ENCODE data around the gene OR7A10.

The OR7A10 gene

GRCh38 chr19:14848822-14849221, at the start of gene OR7A10:
Gene OR7A10, minus strand, starts transcription at chr19:14848922. Its CDS starts 7,045 bp downstream, at chr19:14841877.
- no peaks in the 10 kb centered on the region for H3K27me3 ChIP-seq (ENCODE audit: low read depth, low read length)
- H3K4me3 ChIP-seq (ENCODE audit: low read depth in 1 of 2, low read length in 2 of 2): no peak within 1 kb of the TSS
- H3K27ac ChIP-seq (ENCODE audit: low read length): no peak within 1 kb of the TSS

GRCh38 chr19:14890643-14891379, 42.1 kb upstream of the OR7A10 start:
- no peaks in the 10 kb centered on the region for H3K9me3 ChIP-seq (ENCODE audit: control insufficient read depth in 1 of 2, low read length in 2 of 2)
- H3K27ac ChIP-seq (ENCODE audit: low read length): no peak overlapping the region

More at GRCh38 chr19:14848822-14849221, at the start of gene OR7A10:
- H3K36me3 ChIP-seq (ENCODE audit: control insufficient read depth in 1 of 2, insufficient read depth in 2 of 2, low read length in 2 of 2): no peaks in the 10 kb centered on the region
- no peaks in the 10 kb centered on the region for H3K9me3 ChIP-seq (ENCODE audit: control insufficient read depth in 1 of 2, low read length in 2 of 2)
- H3K4me1 ChIP-seq (ENCODE audit: control insufficient read depth in 1 of 2, insufficient read depth in 2 of 2, low read length in 2 of 2): no peaks in the 10 kb centered on the region

GRCh38 chr19:14889994-14890642, 41.4 kb upstream of the OR7A10 start:
- no peaks in the 10 kb centered on the region for H3K9me3 ChIP-seq (ENCODE audit: control insufficient read depth in 1 of 2, low read length in 2 of 2)
- no peak overlapping the region for H3K27ac ChIP-seq (ENCODE audit: low read length)
- no peak overlapping the region for H3K4me3 ChIP-seq (ENCODE audit: low read depth in 1 of 2, low read length in 2 of 2)
- no peaks in the 10 kb centered on the region for H3K36me3 ChIP-seq (ENCODE audit: control insufficient read depth in 1 of 2, insufficient read depth in 2 of 2, low read length in 2 of 2)
- no peaks in the 10 kb centered on the region for H3K27me3 ChIP-seq (ENCODE audit: low read depth, low read length)
- no peaks in the 10 kb centered on the region for H3K4me1 ChIP-seq (ENCODE audit: control insufficient read depth in 1 of 2, insufficient read depth in 2 of 2, low read length in 2 of 2)

More at GRCh38 chr19:14890643-14891379, 42.1 kb upstream of the OR7A10 start:
- Histone ChIP-seq H3K4me1 (ENCODE audit: control insufficient read depth in 1 of 2, insufficient read depth in 2 of 2, low read length in 2 of 2) (no peaks in the 10 kb centered on the region), H3K27me3 (ENCODE audit: low read depth, low read length) (no peaks in the 10 kb centered on the region), H3K4me3 (ENCODE audit: low read depth in 1 of 2, low read length in 2 of 2) (no peak overlapping the region), H3K36me3 (ENCODE audit: control insufficient read depth in 1 of 2, insufficient read depth in 2 of 2, low read length in 2 of 2) (no peaks in the 10 kb centered on the region)

GRCh38 chr19:14886032-14886431, 37.3 kb upstream of the OR7A10 start, which contains the start of gene OR7A17:
Gene OR7A17, minus strand, starts transcription at chr19:14886132. Its CDS starts 4,777 bp downstream, at chr19:14881355.
- Histone ChIP-seq H3K4me1 (ENCODE audit: control insufficient read depth in 1 of 2, insufficient read depth in 2 of 2, low read length in 2 of 2) (no peaks in the 10 kb centered on the region), H3K4me3 (ENCODE audit: low read depth in 1 of 2, low read length in 2 of 2) (no peak within 1 kb of the TSS), H3K27ac (ENCODE audit: low read length) (no peak within 1 kb of the TSS), H3K9me3 (ENCODE audit: control insufficient read depth in 1 of 2, low read length in 2 of 2) (no peaks in the 10 kb centered on the region), H3K27me3 (ENCODE audit: low read depth, low read length) (no peaks in the 10 kb centered on the region), H3K36me3 (ENCODE audit: control insufficient read depth in 1 of 2, insufficient read depth in 2 of 2, low read length in 2 of 2) (no peaks in the 10 kb centered on the region)

GRCh38 chr19:14871619-14872230, 23.0 kb upstream of the OR7A10 start:
- no peaks in the 10 kb centered on the region for H3K36me3 ChIP-seq (ENCODE audit: control insufficient read depth in 1 of 2, insufficient read depth in 2 of 2, low read length in 2 of 2)
- no peak overlapping the region for H3K4me3 ChIP-seq (ENCODE audit: low read depth in 1 of 2, low read length in 2 of 2)
- no peak overlapping the region for H3K27ac ChIP-seq (ENCODE audit: low read length)
- H3K4me1 ChIP-seq (ENCODE audit: control insufficient read depth in 1 of 2, insufficient read depth in 2 of 2, low read length in 2 of 2): no peaks in the 10 kb centered on the region
- H3K27me3 ChIP-seq (ENCODE audit: low read depth, low read length): no peaks in the 10 kb centered on the region
- H3K9me3 ChIP-seq (ENCODE audit: control insufficient read depth in 1 of 2, low read length in 2 of 2): peaks cover 0 to 3% of the 10 kb centered on the region in 2 donors

GRCh38 chr19:14868497-14868896, 19.8 kb upstream of the OR7A10 start:
- no peaks in the 10 kb centered on the region for H3K4me1 ChIP-seq (ENCODE audit: control insufficient read depth in 1 of 2, insufficient read depth in 2 of 2, low read length in 2 of 2)
- H3K27me3 ChIP-seq (ENCODE audit: low read depth, low read length): no peaks in the 10 kb centered on the region
- H3K9me3 ChIP-seq (ENCODE audit: control insufficient read depth in 1 of 2, low read length in 2 of 2): peaks cover 0 to 3% of the 10 kb centered on the region in 2 donors
- H3K36me3 ChIP-seq (ENCODE audit: control insufficient read depth in 1 of 2, insufficient read depth in 2 of 2, low read length in 2 of 2): no peaks in the 10 kb centered on the region
- no peak overlapping the region for H3K4me3 ChIP-seq (ENCODE audit: low read depth in 1 of 2, low read length in 2 of 2)
- H3K27ac ChIP-seq (ENCODE audit: low read length): no peak overlapping the region

- Histone ChIP-seq H3K9me3 (ENCODE audit: control insufficient read depth in 1 of 2, low read length in 2 of 2) (peaks cover 0 to 2% of the 10 kb centered on the region in 2 donors), H3K4me3 (ENCODE audit: low read depth in 1 of 2, low read length in 2 of 2) (no peak overlapping the region), H3K27me3 (ENCODE audit: low read depth, low read length) (no peaks in the 10 kb centered on the region), H3K27ac (ENCODE audit: low read length) (no peak overlapping the region), H3K4me1 (ENCODE audit: control insufficient read depth in 1 of 2, insufficient read depth in 2 of 2, low read length in 2 of 2) (no peaks in the 10 kb centered on the region), H3K36me3 (ENCODE audit: control insufficient read depth in 1 of 2, insufficient read depth in 2 of 2, low read length in 2 of 2) (no peaks in the 10 kb centered on the region)
Measured at GRCh38 chr19:14843578-14843977, 5.1 kb downstream of the OR7A10 start.

- H3K4me3 ChIP-seq (ENCODE audit: low read depth in 1 of 2, low read length in 2 of 2): no peak overlapping the region
- H3K9me3 ChIP-seq (ENCODE audit: control insufficient read depth in 1 of 2, low read length in 2 of 2): peaks cover 0 to 2% of the 10 kb centered on the region in 2 donors
- H3K27ac ChIP-seq (ENCODE audit: low read length): no peak overlapping the region
- H3K4me1 ChIP-seq (ENCODE audit: control insufficient read depth in 1 of 2, insufficient read depth in 2 of 2, low read length in 2 of 2): no peaks in the 10 kb centered on the region
- H3K27me3 ChIP-seq (ENCODE audit: low read depth, low read length): no peaks in the 10 kb centered on the region
- H3K36me3 ChIP-seq (ENCODE audit: control insufficient read depth in 1 of 2, insufficient read depth in 2 of 2, low read length in 2 of 2): no peaks in the 10 kb centered on the region
Measured at GRCh38 chr19:14843169-14843568, 5.6 kb downstream of the OR7A10 start.

- no peak overlapping the region for H3K4me3 ChIP-seq (ENCODE audit: low read depth in 1 of 2, low read length in 2 of 2)
- H3K27ac ChIP-seq (ENCODE audit: low read length): no peak overlapping the region
- no peaks in the 10 kb centered on the region for H3K27me3 ChIP-seq (ENCODE audit: low read depth, low read length)
- H3K4me1 ChIP-seq (ENCODE audit: control insufficient read depth in 1 of 2, insufficient read depth in 2 of 2, low read length in 2 of 2): no peaks in the 10 kb centered on the region
- H3K36me3 ChIP-seq (ENCODE audit: control insufficient read depth in 1 of 2, insufficient read depth in 2 of 2, low read length in 2 of 2): no peaks in the 10 kb centered on the region
- peaks cover 0 to 2% of the 10 kb centered on the region in 2 donors for H3K9me3 ChIP-seq (ENCODE audit: control insufficient read depth in 1 of 2, low read length in 2 of 2)
Measured at GRCh38 chr19:14840206-14840605, 8.5 kb downstream of the OR7A10 start.

GRCh38 chr19:14837391-14837790, 11.3 kb downstream of the OR7A10 start:
- Histone ChIP-seq H3K27me3 (ENCODE audit: low read depth, low read length) (no peaks in the 10 kb centered on the region), H3K27ac (ENCODE audit: low read length) (no peak overlapping the region), H3K36me3 (ENCODE audit: control insufficient read depth in 1 of 2, insufficient read depth in 2 of 2, low read length in 2 of 2) (no peaks in the 10 kb centered on the region)

GRCh38 chr19:14835011-14835410, 13.7 kb downstream of the OR7A10 start, which contains the start of the genes OR7A5 and OR7C1:
Gene OR7A5, minus strand, starts transcription at chr19:14835185. Its CDS starts 6,944 bp downstream, at chr19:14828241.
Gene OR7C1, minus strand, starts transcription at chr19:14835185. Its CDS starts 35,049 bp downstream, at chr19:14800136.
- H3K27me3 ChIP-seq (ENCODE audit: low read depth, low read length): no peaks in the 10 kb centered on the region
- no peaks in the 10 kb centered on the region for H3K36me3 ChIP-seq (ENCODE audit: control insufficient read depth in 1 of 2, insufficient read depth in 2 of 2, low read length in 2 of 2)
- H3K9me3 ChIP-seq (ENCODE audit: control insufficient read depth in 1 of 2, low read length in 2 of 2): peaks cover 0 to 2% of the 10 kb centered on the region in 2 donors
- no peak within 1 kb of the TSS for H3K4me3 ChIP-seq (ENCODE audit: low read depth in 1 of 2, low read length in 2 of 2)
- H3K27ac ChIP-seq (ENCODE audit: low read length): no peak within 1 kb of the TSS
- H3K4me1 ChIP-seq (ENCODE audit: control insufficient read depth in 1 of 2, insufficient read depth in 2 of 2, low read length in 2 of 2): no peaks in the 10 kb centered on the region

More at GRCh38 chr19:14837391-14837790, 11.3 kb downstream of the OR7A10 start:
- no peaks in the 10 kb centered on the region for H3K4me1 ChIP-seq (ENCODE audit: control insufficient read depth in 1 of 2, insufficient read depth in 2 of 2, low read length in 2 of 2)
- peaks cover 0 to 2% of the 10 kb centered on the region in 2 donors for H3K9me3 ChIP-seq (ENCODE audit: control insufficient read depth in 1 of 2, low read length in 2 of 2)
- H3K4me3 ChIP-seq (ENCODE audit: low read depth in 1 of 2, low read length in 2 of 2): no peak overlapping the region
